ENCODE data around the gene CEACAM5.

GRCh38 chr19:41698746-41699230 lies 9.6 kb upstream of the CEACAM5 start:
- no peak for TF ChIP-seq CTCF (IDR thresholded peaks at IDR 0.05; ENCODE audit: low read length)
- no peak for TF ChIP-seq EZH2 (IDR thresholded peaks at IDR 0.05; ENCODE audit: borderline replicate concordance, low read length)
